ENCODE results near the gene GRM8. TPM values are rescaled to one million over a fixed set of nuclear protein-coding genes. Genes with fewer than 3 reads are reported as not detected.
"Not testable (repeated sequence)": the region's sequence is repeated elsewhere in the genome, so short reads cannot be mapped to it uniquely, and the experiment has no call there.

GRM8 gene
- polyA plus RNA-seq, 1 donor from 2014 or later = not detected

- no peaks in the 10 kb centered on the region for H3K4me1 Mint-ChIP-seq
- H3K9me3 Mint-ChIP-seq = no peaks in the 10 kb centered on the region
- no peak overlapping the region for H3K27ac Mint-ChIP-seq
- H3K27me3 Mint-ChIP-seq = no peaks in the 10 kb centered on the region
- no peak overlapping the region for H3K4me3 Mint-ChIP-seq
- no peaks in the 10 kb centered on the region for H3K36me3 Mint-ChIP-seq
These were observed 273.0 kb downstream of the GRM8 start for GRCh38 chr7:126979722-126980121.

GRCh38 chr7:126978865-126979264, 273.9 kb downstream of the GRM8 start:
- Mint-ChIP-seq H3K4me3 (no peak overlapping the region), H3K36me3 (no peaks in the 10 kb centered on the region), H3K27me3 (no peaks in the 10 kb centered on the region), H3K27ac (no peak overlapping the region), H3K4me1 (no peaks in the 10 kb centered on the region), H3K9me3 (no peaks in the 10 kb centered on the region)

GRCh38 chr7:126973066-126973465, 279.7 kb downstream of the GRM8 start:
- Mint-ChIP-seq H3K4me1 (no peaks in the 10 kb centered on the region), H3K9me3 (no peaks in the 10 kb centered on the region), H3K27ac (no peak overlapping the region), H3K4me3 (no peak overlapping the region), H3K27me3 (no peaks in the 10 kb centered on the region), H3K36me3 (no peaks in the 10 kb centered on the region)

GRCh38 chr7:126972571-126972970, 280.2 kb downstream of the GRM8 start:
- H3K4me3 Mint-ChIP-seq = no peak overlapping the region
- no peaks in the 10 kb centered on the region for H3K4me1 Mint-ChIP-seq
- H3K27me3 Mint-ChIP-seq = no peaks in the 10 kb centered on the region
- no peak overlapping the region for H3K27ac Mint-ChIP-seq
- H3K9me3 Mint-ChIP-seq = no peaks in the 10 kb centered on the region
- H3K36me3 Mint-ChIP-seq = no peaks in the 10 kb centered on the region

GRCh38 chr7:126959649-126960048, 293.1 kb downstream of the GRM8 start:
- Mint-ChIP-seq H3K4me3 (no peak overlapping the region), H3K27ac (no peak overlapping the region), H3K4me1 (no peaks in the 10 kb centered on the region), H3K36me3 (no peaks in the 10 kb centered on the region), H3K27me3 (peaks cover 3% of the 10 kb centered on the region), H3K9me3 (no peaks in the 10 kb centered on the region)

GRCh38 chr7:126958367-126958766, 294.4 kb downstream of the GRM8 start:
- H3K27ac Mint-ChIP-seq = no peak overlapping the region
- H3K4me3 Mint-ChIP-seq = no peak overlapping the region
- H3K27me3 Mint-ChIP-seq = peaks cover 3% of the 10 kb centered on the region
- no peaks in the 10 kb centered on the region for H3K36me3 Mint-ChIP-seq
- no peaks in the 10 kb centered on the region for H3K4me1 Mint-ChIP-seq
- no peaks in the 10 kb centered on the region for H3K9me3 Mint-ChIP-seq

- H3K27me3 Mint-ChIP-seq = peaks cover 3% of the 10 kb centered on the region
- no peaks in the 10 kb centered on the region for H3K36me3 Mint-ChIP-seq
- no peak overlapping the region for H3K27ac Mint-ChIP-seq
- no peaks in the 10 kb centered on the region for H3K4me1 Mint-ChIP-seq
- H3K4me3 Mint-ChIP-seq = no peak overlapping the region
- no peaks in the 10 kb centered on the region for H3K9me3 Mint-ChIP-seq
These were observed 295.3 kb downstream of the GRM8 start for GRCh38 chr7:126957443-126957842.

GRCh38 chr7:126953461-126953860, 299.3 kb downstream of the GRM8 start:
- Mint-ChIP-seq H3K4me3 (no peak overlapping the region), H3K27ac (no peak overlapping the region), H3K9me3 (no peaks in the 10 kb centered on the region), H3K36me3 (no peaks in the 10 kb centered on the region), H3K27me3 (no peaks in the 10 kb centered on the region), H3K4me1 (no peaks in the 10 kb centered on the region)

GRCh38 chr7:126948664-126949063, 304.1 kb downstream of the GRM8 start:
- no peaks in the 10 kb centered on the region for H3K36me3 Mint-ChIP-seq
- no peaks in the 10 kb centered on the region for H3K9me3 Mint-ChIP-seq
- H3K4me1 Mint-ChIP-seq = no peaks in the 10 kb centered on the region
- no peak overlapping the region for H3K4me3 Mint-ChIP-seq
- H3K27me3 Mint-ChIP-seq = no peaks in the 10 kb centered on the region
- H3K27ac Mint-ChIP-seq = no peak overlapping the region

GRCh38 chr7:126940723-126941307, 311.9 kb downstream of the GRM8 start:
- Mint-ChIP-seq H3K27me3 (no peaks in the 10 kb centered on the region), H3K27ac (no peak overlapping the region)

GRCh38 chr7:126937171-126937570, 315.6 kb downstream of the GRM8 start:
- Mint-ChIP-seq H3K27ac (no peak overlapping the region), H3K4me3 (no peak overlapping the region), H3K27me3 (no peaks in the 10 kb centered on the region), H3K36me3 (no peaks in the 10 kb centered on the region), H3K4me1 (no peaks in the 10 kb centered on the region), H3K9me3 (no peaks in the 10 kb centered on the region)

More at GRCh38 chr7:126940723-126941307, 311.9 kb downstream of the GRM8 start:
- no peaks in the 10 kb centered on the region for H3K4me1 Mint-ChIP-seq
- H3K36me3 Mint-ChIP-seq = no peaks in the 10 kb centered on the region
- no peaks in the 10 kb centered on the region for H3K9me3 Mint-ChIP-seq
- H3K4me3 Mint-ChIP-seq = no peak overlapping the region

GRCh38 chr7:126931581-126931980, 321.2 kb downstream of the GRM8 start:
- Mint-ChIP-seq H3K27ac (no peak overlapping the region), H3K4me3 (no peak overlapping the region), H3K36me3 (no peaks in the 10 kb centered on the region), H3K9me3 (no peaks in the 10 kb centered on the region), H3K27me3 (no peaks in the 10 kb centered on the region), H3K4me1 (no peaks in the 10 kb centered on the region)

GRCh38 chr7:126930166-126930565, 322.6 kb downstream of the GRM8 start:
- no peaks in the 10 kb centered on the region for H3K36me3 Mint-ChIP-seq
- H3K4me3 Mint-ChIP-seq = no peak overlapping the region
- H3K27me3 Mint-ChIP-seq = no peaks in the 10 kb centered on the region
- H3K4me1 Mint-ChIP-seq = no peaks in the 10 kb centered on the region
- no peaks in the 10 kb centered on the region for H3K9me3 Mint-ChIP-seq
- no peak overlapping the region for H3K27ac Mint-ChIP-seq

GRCh38 chr7:126924477-126924876, 328.3 kb downstream of the GRM8 start:
- H3K4me3 Mint-ChIP-seq = no peak overlapping the region
- peaks cover 4% of the 10 kb centered on the region for H3K36me3 Mint-ChIP-seq
- H3K27ac Mint-ChIP-seq = no peak overlapping the region
- peaks cover 2% of the 10 kb centered on the region for H3K27me3 Mint-ChIP-seq
- no peaks in the 10 kb centered on the region for H3K9me3 Mint-ChIP-seq
- H3K4me1 Mint-ChIP-seq = peaks cover 0 to 2% (median 0%) of the 10 kb centered on the region in 3 donors

GRCh38 chr7:126911627-126912026, 341.1 kb downstream of the GRM8 start:
- H3K4me1 Mint-ChIP-seq, H3K27me3 Mint-ChIP-seq, H3K36me3 Mint-ChIP-seq, H3K27ac Mint-ChIP-seq, H3K9me3 Mint-ChIP-seq, H3K4me3 Mint-ChIP-seq: not testable (repeated sequence)

GRCh38 chr7:126908564-126908963, 344.2 kb downstream of the GRM8 start:
- not testable (repeated sequence) for H3K4me3 Mint-ChIP-seq, H3K36me3 Mint-ChIP-seq, H3K27ac Mint-ChIP-seq

GRCh38 chr7:126907657-126908056, 345.1 kb downstream of the GRM8 start:
- H3K9me3 Mint-ChIP-seq, H3K36me3 Mint-ChIP-seq, H3K4me3 Mint-ChIP-seq, H3K27me3 Mint-ChIP-seq, H3K27ac Mint-ChIP-seq, H3K4me1 Mint-ChIP-seq: not testable (repeated sequence)

More at GRCh38 chr7:126908564-126908963, 344.2 kb downstream of the GRM8 start:
- not testable (repeated sequence) for H3K4me1 Mint-ChIP-seq, H3K27me3 Mint-ChIP-seq, H3K9me3 Mint-ChIP-seq

Measured in IgD-negative memory B cell (primary cell).